ENCODE results near the gene CD163. TPM values are rescaled to one million over a fixed set of nuclear protein-coding genes. Genes with fewer than 3 reads are reported as not detected.
A peak's percentile ranks its signal among the peaks of the same experiment; 100 is the strongest.
"Not testable (repeated sequence)": the region's sequence is repeated elsewhere in the genome, so short reads cannot be mapped to it uniquely, and the experiment has no call there.

The CD163 gene
- 15.0 TPM for total RNA-seq

DNA sequence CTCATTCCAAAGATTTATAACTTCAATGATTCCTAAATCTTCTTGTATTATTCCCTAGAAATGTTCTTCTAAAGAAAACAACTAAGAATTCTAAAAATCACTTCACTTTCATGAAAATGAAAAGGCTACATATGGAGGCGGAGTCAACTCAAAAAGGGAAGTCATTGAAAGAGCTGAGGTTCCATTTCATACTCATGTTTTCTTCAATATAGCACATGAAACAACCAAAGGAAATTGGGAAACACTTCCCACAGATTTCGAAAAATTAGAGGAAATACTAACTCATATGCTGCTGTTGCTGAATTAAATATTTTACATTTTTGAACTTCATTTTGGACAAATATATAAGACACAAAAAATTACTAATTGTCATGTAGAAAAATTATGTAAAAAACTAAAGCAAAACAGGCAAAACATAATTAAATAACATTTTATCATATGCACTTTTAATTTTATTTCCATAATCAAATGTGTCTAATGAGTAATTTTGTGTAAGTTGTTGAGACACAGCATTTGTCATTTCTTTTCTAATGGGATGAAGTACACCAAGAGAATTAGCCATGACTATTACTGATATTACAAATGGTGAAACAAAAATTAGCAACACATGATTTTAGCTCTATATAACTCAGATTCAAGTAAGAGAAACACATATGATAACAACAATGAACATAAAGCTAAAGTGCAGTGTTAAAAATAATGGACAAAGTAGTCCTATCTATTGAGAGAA lies at the start of gene CD163:
TSS of gene CD163 (minus strand) at position 92 of the 730 bp plus-strand sequence. CDS start at position 5, 87 bp downstream.
- DNase-seq: no peak

DNA sequence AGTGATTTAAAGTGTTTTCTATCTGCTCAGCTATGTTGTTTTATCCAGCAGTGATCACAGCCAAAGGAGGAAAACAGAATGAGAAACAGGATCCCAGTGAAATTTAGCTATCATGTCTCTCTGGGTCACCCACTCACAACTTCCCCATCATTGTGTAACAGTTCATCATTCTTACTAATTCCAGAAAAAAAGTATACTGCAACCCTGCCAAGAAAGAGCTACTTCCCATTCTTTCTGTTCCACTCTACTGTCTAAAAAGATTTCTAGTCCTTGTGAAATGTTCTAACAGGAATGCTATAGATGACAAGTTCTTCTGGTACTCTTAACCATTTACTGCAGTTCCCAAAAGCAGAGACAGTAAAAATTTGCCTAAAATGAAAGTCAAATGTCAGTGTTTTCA lies 39.2 kb upstream of the CD163 start:
- peak; percentile 19 for DNase-seq

DNA sequence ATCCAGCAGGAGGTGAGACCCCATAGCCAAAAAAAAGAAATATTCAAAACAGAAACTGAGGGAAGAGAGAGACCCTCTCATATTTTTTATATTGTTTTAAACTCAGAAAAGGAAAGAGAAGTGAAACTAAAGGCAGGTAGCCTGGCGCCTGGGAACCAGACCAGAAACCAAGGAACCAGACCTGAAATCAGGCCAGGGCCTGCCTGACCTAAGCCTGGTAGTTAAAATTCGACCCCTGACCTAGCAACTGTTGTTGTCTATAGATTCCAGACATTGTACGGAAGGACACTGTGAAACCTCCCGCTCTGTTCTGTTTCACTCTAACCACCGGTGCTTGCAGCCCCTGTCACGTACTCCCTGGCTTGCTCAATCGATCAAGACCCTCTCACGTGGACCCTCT lies 38.5 kb upstream of the CD163 start:
- no peak for DNase-seq

DNA sequence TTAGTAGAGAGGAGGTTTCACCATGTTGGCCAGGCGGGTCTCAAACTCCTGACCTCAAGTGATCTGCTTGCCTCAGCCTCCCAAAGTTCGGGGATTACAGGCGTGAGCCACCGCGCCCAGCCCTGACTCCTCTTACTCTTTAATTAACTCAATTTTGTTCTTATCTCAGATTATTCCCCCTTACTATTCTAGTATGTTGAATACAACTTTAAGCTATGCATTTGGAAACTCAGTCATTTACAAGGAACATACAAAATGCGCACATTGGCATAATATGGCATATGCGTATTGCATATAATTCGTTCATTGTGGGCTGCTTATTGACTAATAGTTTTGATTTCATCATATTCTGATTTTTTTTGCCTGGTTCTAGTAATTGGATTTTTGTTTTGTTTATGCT lies 10.8 kb upstream of the CD163 start:
- DNase-seq: no peak

DNA sequence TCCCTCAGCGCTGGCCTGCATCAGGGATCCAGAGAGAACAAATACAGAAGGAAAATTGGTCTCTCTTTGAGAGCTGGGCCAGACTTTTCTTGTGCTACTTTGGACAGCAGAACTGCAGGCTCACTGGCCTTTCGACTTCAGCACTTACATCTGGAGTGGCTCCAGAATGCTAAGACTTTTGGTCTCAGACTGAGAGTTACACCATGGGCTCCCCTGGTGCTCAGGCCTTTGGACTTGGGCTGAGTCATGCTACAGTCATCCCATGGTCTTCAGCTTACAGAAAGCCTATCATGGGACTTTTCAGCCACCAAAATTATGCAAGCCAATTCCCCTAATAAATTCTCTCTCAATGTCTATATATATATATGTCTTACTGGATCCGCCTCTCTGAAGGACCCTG lies 9.0 kb upstream of the CD163 start:
- DNase-seq: no peak

DNA sequence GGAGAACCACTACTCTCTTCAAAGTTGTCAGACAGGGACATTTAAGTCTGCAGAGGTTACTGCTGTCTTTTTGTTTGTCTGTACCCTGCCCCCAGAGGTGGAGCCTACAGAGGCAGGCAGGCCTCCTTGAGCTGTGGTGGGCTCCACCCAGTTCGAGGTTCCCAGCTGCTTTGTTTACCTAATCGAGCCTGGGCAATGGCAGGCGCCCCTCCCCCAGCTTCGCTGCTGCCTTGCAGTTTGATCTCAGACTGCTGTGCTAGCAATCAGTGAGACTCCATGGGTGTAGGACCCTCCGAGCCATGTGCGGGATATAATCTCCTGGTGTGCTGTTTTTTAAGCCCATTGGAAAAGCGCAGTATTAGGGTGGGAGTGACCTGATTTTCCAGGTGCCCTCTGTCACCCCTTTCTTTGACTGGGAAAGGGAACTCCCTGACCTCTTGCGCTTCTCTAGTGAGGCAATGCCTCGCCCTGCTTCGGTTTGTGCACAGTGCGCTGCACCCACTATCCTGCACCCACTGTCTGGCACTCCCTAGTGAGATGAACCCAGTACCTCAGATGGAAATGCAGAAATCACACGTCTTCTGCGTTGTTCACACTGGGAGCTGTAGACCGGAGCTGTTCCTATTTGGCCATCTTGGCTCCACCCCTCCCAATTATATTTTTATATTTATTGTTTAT lies 6.4 kb upstream of the CD163 start:
- DNase-seq: not testable (repeated sequence)

DNA sequence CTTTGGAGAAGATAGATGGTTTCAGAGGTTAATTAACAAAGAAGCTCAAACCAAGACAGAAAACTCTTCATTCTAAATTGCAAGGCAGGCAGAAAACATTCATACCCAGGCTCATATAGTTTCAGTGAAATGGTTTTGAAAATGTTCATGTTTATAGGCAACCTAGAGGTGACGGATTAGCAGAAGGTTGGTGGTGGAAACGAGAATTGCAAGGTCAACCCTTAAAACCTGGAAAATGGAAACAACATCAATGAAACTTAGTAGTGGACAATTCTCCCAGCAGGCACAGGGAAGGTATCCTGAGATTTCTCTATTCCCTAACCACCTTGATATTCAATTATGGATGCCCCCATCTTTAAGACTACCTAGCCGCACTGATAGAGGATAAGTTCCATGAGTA lies 965 bp downstream of the CD163 start:
- DNase-seq: no peak

DNA sequence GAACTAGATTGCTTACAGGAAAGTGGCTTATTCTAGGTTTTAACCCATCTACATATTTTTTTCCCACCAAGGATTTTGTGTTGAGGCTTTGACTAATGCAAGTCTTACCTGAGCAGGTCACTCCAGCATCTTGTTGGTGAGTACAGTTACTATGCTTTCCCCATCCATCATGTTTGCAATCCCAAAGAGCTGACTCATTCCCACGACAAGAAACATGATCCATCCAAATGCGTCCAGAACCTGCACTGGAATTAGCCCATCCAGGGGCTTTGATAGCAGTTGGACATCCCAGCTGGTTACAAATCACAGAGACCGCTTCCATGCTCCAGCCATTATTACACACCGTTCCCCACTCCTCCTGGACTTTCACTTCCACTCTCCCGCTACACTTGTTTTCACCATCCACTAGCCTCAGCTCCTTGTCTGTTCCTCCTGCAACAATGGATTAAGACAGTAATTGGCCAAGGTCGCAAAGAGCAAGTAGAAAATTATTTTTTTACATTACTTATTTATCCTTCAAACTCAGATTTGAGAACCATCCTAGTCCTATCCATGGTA lies 2.5 kb downstream of the CD163 start:
- no peak for DNase-seq

DNA sequence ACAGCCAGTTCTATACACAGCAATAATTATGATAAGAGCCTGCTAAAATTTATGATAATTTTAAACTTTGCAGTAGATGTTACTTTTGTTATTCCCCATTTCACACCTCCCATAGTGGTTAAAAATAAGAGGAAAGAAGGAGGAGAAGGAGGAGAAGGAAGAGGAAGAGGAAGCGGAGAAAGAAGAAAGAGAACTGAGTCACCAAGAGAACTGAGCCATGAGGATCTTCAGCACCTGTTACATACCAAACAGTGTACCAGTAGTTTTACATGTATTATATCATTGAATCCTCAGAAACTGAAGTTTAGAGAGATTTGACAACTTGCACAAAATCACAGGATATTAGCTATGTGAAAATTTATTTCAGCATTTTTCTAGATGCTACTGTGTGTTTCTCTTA lies 3.9 kb downstream of the CD163 start:
- DNase-seq: no peak

DNA sequence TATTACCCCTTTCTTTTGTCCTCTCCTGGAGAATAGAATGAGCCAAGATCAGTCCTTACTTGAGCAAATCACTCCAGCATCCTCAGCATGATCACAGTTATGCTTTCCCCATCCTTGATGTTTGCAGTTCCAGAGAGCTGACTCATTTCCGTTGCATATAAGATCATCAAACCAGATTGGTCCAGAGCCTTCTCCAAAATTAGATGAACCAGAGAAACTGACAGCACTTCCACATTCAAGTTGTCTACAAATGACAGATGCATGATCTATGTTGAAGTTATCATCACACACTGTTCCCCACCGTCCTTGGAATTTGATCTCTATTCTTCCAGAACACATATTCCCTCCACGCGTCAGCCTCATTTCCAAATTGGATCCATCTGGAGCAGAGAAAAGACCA lies 4.8 kb downstream of the CD163 start:
- peak; percentile 91 for DNase-seq

DNA sequence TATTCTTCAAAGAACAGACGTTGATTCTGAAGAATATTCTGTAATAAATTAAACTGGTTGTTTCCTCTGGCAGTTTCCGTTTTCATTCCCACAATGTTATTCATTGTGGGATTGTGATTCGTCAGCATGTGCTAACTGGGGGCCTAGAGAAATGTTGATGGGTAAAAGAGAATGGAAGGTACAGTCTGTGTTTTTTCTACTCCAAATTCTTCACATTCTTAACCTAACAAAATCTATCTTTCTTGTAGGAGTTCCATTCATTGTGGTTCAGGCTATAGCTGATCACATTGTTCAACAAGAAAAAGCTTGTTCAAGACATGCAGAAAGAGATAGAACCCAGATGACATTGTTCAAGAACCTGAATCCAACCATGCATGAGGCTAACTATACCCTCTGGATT lies 5.9 kb downstream of the CD163 start:
- no peak for DNase-seq

DNA sequence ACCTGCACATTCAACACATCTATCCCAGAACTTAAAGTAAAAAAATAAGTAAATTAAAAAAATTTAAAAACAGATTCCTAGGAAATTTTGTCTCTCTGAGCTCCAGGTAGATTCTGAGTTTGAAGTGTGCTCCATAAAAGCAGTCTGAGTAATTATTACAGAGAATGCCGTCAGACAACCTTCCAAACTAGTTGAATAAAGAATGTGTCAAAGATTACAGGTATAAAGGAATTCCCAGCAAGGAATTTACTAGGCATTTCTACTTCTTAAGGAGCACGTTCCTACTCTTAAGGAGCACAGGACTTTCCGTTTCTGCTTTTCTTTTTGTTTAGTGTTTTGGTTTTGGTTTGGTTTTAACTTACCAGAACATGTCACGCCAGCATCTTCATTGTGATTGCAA lies 7.1 kb downstream of the CD163 start:
- DNase-seq: no peak

DNA sequence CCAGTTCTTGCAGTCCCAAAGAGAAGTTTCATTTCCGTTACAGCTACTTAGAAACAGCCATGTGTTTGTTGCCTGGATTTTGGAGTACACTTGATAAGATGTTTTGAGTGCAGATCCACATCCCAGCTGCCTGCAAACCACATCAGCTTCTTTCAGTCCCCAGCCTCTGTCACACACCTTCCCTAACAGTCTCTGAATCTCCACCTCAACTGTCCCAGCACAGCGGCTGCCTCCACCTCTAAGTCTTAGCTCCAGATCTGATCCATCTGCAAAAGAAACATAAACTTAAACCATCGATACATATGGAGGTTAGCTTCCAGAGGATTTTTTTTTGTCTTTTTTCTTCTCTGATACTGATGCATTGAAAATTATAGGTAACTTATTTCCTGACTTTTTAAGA lies 8.4 kb downstream of the CD163 start:
- no peak for DNase-seq

DNA sequence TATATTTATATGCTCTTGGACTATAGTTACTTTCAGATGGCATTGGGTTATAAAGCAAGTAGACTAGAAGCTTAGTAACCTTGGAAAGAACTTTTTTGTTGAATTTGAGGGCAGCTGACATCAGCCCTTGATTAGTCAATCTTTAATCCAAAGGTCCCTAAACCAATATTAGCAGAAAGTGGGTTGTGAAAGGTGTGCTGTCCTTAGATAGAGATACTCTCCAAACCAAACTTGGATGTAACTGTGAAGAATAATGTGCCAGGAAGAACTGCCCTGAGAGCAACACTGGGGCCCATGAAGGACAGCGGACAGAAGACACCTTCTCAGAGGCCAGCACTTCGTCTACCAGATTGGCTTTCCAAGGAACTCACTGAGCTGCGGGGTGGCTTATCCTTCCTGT lies 10.6 kb downstream of the CD163 start:
- no peak for DNase-seq

DNA sequence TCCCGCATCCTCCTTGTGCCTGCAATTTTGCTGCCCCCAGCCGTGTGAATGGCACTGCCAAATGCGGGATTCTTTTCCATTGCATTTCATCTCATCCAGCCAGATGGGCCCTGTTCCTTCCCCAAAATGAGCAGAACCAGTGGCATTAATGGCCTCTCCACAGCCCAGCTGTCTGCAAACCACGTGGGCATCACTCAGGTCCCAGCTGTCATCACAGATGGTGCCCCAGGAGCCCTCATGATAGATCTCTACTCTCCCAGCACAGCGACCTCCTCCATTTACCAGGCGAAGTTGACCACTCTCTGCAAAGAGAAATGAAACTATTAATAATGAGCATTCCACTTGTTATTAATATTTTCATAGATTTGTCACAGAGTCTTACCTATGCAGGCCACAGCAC lies 17.1 kb downstream of the CD163 start:
- no peak for DNase-seq

DNA sequence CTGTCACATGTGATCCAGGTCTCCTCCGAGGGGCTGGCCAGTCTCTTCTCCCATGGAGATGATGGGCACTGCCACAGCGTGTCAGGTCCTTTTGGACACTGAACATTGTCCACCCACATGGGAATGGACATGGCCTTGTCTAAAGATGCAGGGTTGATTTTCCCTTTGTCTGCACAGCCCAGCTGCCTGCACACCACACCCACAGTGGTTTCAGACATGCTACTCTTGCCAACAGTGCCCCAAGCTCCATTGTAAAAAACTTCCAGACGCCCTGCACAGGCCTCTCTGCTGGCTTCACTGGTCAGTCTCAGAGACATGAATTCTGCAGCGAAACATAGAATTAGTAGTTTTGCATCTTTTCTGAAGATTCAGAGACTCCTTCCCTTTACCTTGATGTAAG lies 18.5 kb downstream of the CD163 start:
- DNase-seq: no peak

DNA sequence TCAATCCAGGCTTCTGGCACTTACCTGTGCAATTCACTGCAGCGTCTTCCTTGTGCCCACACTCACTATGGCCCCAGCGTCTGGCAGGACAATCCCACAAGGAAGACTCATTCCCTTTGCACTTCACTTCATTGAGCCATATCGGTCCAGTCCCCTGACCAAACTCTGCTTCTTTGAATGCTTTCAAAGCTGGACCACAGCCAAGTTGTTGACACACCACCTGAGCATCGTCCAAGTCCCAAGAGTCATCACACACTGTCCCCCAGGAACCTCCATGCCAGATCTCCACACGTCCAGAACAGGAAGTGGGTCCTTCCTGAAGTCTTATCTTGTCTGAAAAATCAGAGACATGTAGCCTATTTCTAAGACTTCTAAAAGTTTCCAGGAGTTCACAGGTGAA lies 20.2 kb downstream of the CD163 start:
- no peak for DNase-seq

DNA sequence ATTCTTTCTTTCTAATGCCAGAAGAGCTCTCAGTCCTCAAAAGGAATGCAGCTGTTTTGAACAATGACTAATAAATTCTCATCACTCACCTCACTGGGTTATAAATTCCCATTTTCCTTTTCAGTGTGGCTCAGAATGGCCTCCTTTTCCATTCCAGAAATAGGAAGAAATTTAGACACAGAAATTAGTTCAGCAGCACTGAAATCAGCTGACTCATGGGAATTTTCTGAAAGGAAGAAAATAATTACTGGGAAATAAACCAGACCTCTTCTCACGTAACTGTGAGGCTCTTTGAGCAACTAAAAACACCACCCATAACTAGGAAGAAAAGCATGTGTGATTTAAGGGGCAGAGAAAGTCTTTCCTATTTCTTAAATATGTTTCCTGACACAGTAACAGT lies 23.8 kb downstream of the CD163 start:
- no peak for DNase-seq

DNA sequence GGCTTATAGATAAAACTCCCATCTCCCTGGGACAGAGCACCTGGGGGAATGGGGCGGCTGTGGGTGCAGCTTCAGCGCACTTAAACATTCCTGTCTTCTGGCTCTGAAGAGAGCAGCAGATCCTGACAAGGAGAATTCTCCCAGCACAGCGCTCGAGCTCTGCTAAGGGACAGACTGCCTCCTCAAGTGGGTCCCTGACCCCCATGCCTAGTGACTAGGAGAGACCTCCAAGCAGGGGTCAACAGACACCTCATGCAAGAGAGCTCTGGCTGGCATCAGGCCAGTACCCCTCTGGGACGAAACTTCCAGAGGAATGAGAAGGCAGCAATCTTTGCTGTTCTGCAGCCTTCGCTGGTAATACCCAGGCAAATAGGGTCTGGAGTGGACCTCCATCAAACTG lies 31.5 kb downstream of the CD163 start:
- no peak for DNase-seq

DNA sequence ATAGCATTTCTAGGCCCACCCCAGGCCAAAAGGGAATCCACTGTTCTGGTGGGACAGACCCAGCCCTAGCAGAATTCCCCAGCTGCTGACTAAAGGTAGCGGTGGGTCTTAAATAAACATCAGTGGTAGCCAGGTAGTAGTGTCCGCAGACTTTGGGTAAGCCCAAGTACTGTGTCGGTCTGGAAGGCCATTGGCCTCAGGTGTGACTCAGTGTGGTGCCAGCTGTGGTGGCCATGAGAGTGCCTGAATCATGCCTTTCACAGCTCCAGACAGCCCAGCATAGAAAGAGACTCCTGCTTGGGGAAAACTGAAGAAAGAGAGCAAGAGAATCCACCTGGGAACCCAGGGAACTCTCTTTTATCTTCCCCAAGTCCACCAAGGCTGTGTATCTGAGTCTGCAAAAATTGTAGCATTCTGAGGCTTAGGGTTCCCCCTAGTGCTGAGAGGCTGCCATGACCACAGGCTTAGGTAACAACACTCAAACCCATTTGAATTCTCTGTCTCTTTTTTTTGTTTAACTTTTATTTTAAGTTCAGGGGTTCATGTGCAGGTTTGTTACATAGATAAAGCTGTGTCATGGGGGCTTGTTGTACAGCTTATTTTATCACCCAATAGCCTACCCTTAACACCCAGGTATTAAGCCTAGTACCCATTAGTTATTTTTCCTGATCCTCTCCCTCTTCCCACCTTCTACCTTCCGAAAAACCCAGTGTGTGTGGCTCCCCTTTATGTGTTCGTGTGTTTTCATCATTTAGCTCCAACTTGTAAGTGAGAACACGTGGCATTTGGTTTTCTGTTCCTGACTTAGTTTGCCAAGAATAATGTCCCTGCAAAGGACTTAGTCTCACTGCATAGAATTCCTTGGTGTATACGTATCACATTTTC lies 43.0 kb downstream of the CD163 start:
- peak; percentile 22 for DNase-seq

DNA sequence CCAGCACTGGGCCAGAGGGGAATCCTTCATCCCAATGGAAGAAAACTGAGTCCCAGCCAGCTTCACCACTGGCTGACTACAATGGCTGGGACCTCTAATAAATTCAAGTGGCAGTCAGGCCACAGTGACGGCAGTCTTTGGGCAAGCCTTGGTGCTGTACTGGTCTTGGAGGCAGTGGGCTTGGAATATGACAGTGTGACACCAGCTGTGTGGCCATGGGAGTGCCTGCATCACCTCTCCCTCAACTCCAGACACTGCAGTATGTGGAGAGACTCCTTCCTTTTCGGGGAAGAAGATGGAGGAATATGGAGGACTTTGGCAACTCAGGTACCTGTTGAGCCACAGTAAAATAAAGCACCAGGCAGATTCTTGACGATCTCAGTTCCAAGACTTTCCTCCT lies 43.6 kb downstream of the CD163 start:
- DNase-seq: no peak

DNA sequence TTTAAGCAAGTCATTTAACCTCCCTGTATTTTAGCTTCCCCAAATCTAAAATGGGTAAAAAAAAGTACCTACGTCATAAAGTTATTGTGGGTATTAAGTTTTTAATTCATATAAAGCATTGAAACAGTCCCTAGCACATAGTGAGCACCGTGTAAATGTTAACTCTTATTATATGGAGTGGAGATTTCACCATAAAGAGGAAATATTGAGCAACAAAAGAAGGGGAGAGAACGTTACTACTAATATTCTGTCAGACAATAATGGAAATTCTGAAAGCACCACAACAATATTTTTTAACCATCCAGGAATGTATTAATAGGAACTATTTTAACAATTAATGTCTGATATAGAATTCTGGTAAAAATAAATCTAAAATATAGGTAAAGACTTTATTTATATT lies 51.8 kb downstream of the CD163 start:
- DNase-seq: no peak

DNA sequence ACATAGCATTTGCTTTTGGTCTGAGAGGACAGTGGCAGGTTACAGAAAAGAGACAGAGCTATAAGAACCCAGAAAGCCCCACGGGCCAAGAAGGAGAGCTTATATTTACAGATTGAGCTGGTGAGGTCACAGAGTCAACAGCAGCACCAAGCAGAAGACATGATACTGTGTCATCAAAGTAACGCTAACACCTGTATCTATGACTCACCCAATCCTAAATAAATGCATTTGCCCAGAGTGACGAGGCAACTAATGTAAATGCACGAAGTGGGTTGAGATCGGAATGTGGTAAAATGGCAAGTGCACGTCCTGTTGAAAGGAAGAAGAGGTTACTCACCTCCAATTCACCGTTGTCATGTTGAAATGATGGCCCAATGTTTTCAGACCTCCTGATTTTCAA lies 52.9 kb downstream of the CD163 start:
- DNase-seq: no peak
